SU-DHL-6 (cell line): Measurements from ENCODE around the gene MYCBP.

ENCODE experiments used
- EZH2phosphoT487 ChIP-seq: fragments of 200-600 bp; sonication (generic), shearing (Covaris generic); conservative IDR thresholded peaks from 2 replicates; pipeline ENCODE4 v1.6.1; 2018; ENCODE audit warnings: mild to moderate bottlenecking, antibody characterized with exemption, low read length, moderate library complexity, mixed read lengths
- TF ChIP-seq, protein P1 (sequence below): fragments of 200-600 bp; sonication (generic); IDR thresholded peaks from one replicate; pipeline ENCODE4 v1.5.1; 2017; ENCODE audit warnings: antibody characterized with exemption, mild to moderate bottlenecking, low read length, moderate library complexity; ENCODE audit not compliant: insufficient read depth, poor library complexity, severe bottlenecking

DNA sequence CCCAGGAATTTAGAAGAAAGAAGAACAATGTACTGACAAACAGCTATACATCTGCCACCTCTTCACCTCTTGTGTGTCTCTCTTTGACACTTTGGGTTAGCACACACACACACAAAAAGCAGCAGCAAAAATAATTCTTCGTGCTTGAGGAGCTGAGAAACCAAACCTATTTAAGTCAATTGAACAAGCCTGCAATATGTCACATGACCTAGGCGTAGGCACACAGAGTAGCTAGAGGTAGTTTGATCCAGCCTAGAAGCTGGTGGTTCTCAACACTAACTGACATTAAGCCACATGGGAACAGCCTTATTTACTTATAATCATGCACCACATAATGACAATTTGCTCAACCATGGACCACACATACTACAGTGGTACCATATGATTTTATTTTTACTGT lies 45.8 kb downstream of the MYCBP start:
- TF ChIP-seq, protein P1, sequence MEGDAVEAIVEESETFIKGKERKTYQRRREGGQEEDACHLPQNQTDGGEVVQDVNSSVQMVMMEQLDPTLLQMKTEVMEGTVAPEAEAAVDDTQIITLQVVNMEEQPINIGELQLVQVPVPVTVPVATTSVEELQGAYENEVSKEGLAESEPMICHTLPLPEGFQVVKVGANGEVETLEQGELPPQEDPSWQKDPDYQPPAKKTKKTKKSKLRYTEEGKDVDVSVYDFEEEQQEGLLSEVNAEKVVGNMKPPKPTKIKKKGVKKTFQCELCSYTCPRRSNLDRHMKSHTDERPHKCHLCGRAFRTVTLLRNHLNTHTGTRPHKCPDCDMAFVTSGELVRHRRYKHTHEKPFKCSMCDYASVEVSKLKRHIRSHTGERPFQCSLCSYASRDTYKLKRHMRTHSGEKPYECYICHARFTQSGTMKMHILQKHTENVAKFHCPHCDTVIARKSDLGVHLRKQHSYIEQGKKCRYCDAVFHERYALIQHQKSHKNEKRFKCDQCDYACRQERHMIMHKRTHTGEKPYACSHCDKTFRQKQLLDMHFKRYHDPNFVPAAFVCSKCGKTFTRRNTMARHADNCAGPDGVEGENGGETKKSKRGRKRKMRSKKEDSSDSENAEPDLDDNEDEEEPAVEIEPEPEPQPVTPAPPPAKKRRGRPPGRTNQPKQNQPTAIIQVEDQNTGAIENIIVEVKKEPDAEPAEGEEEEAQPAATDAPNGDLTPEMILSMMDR = no peak
- no peak for TF ChIP-seq EZH2phosphoT487
